CD4-positive, alpha-beta T cell treated with Interleukin-4 for 4 hours (primary cell): ENCODE measurements around the gene ASB16.

Experiments
- DNase-seq: peaks from one replicate; pipeline ENCODE4 v3.0.0-alpha.2; 2020

The ASB16 gene

DNA sequence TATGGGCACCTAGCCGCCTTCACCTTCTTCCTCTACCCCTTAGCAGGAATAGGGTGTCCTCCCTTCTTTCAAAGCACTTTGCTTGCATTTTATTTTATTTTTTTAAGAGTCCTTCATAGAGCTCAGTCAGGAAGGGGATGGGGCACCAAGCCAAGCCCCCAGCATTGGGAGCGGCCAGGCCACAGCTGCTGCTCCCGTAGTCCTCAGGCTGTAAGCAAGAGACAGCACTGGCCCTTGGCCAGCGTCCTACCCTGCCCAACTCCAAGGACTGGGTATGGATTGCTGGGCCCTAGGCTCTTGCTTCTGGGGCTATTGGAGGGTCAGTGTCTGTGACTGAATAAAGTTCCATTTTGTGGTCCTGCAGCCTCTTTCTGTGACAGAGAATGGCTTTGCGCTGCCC lies 20.9 kb downstream of the ASB16 start:
- no peak for DNase-seq

DNA sequence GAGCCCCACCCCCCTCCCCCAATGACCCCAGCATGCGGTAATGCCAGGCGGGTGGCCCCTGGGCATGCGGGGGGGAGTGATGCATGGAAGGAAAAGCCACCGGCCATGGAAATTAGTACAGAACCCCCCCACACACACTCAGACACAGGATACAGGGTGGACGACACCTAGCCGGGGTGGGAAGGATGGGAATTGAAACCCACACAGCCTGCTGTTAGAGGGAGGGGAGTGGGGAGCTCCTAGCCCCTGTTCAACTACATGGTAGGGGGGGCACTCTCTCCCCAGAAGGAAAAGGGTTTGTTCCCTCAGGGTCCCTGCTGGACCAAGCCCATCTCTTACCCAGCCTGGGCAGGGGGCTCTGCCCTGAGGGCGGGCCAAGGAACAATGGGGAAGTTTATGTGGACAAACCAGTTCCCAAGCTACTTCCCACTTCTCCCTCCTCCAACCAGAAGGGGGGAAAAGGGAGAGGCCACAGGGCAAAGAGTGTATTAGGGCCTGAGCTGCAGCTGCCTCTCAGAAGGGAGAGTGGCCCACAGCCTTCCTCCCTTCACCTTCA lies 21.5 kb downstream of the ASB16 start:
- no peak for DNase-seq

DNA sequence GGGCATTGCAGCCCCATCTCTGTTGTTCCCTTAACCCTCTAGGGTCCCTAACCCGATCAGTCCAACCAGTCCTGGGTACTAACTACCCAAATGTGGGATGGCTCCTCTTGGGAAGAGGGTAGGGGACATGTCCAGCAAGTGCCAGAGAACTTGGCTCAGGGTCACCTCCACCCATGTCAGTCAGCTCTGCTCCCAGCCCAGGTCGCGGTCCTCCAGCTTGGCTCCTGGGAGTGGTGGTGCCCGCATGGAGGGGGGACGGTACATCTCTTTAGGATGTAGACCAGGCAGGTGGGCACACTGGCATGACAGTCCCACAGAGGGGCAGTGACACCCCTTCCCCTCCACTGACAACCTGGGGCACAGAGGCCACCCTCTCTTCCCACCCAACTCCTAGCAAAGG lies 22.2 kb downstream of the ASB16 start:
- DNase-seq = no peak

DNA sequence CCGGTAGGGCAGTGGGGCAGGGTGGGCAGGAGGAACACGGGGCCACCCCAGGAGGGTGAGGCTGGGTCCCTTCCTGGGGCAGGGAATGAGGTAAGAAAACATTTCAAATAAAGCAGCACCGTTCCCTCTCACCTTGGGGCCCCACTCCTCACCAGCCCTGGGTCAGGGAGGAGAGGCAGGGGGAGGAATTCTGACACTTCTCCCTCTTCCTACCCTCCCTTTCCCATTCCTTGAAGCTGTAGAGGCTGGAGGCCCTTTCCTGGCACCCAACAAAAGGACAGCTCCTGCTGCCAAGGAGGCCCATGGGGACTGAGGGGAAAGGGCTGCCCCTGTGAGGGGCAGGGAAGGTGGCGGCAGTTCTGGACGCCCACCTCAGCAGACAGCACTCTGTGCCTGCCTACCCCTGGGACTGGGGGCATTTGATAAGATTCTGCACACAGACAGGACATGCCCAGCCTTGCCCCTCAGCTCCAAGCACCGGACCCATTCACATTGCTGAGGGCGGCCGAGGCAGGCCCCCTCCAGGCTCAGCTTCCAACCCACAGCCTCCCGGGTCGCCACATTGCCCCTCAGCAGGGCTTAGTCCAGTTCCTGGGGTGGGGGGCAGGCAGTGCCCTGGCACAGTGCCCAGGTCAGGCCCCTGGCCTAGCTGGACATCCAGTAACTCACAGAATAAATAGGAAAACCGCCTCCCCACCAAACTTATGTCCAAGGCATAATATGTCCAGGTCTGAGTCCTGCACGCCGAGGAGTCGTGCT lies 23.0 kb downstream of the ASB16 start:
- no peak for DNase-seq

DNA sequence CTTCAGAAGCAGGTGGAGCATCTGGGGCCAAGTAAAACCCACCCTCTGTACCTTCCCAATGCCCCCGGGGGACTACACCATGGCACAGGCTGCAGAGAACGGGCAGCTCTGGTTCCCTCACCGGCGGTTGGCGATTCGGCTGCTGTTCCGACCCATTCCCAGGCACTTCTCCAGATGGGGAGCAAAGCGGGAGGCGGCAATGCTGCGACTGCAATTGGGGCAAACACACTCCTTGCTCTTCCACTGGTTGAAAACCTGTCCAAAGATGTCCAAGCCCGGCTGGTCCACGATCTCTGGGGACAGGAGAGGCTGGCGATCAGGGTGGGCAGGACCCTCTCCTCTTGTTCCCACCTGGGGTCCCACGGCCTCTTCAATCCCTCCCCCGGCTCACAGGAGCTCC lies 26.6 kb downstream of the ASB16 start:
- DNase-seq = no peak

DNA sequence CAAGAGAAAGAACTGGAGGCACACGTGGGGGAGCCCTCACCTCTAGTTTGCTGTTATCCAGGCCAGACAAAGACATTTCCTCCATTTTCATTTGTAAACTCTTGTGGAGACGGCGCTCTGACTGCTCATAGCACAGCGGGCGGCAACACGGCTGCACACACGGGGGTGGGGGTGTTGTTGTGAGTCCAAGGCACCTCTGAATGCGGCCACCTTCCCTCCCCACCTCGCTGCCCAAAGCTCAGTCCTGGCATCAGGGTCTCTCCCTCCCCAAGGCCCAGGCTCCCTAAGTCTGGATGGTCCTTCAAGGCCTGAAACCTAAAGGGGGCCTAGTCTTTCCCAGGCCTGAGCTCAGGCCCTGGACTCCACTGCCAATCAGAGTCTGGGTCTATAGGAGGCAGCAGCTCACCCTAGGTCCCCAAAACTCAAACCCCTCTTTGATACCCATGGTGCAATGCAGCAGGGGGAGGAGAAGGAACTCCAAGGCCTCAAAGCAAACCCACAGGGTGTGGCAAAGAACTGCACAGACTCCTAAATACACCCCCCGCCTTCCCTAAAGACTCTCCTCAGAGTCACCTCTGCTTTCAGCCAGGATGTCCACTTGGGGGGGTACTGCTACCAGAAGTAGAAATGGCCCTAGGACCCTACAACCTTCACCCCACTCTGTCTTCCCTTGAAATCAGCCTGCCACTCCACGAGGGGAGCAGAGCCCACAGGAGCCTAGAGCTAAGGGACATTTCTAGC lies 27.6 kb downstream of the ASB16 start:
- peak; percentile 82 for DNase-seq

DNA sequence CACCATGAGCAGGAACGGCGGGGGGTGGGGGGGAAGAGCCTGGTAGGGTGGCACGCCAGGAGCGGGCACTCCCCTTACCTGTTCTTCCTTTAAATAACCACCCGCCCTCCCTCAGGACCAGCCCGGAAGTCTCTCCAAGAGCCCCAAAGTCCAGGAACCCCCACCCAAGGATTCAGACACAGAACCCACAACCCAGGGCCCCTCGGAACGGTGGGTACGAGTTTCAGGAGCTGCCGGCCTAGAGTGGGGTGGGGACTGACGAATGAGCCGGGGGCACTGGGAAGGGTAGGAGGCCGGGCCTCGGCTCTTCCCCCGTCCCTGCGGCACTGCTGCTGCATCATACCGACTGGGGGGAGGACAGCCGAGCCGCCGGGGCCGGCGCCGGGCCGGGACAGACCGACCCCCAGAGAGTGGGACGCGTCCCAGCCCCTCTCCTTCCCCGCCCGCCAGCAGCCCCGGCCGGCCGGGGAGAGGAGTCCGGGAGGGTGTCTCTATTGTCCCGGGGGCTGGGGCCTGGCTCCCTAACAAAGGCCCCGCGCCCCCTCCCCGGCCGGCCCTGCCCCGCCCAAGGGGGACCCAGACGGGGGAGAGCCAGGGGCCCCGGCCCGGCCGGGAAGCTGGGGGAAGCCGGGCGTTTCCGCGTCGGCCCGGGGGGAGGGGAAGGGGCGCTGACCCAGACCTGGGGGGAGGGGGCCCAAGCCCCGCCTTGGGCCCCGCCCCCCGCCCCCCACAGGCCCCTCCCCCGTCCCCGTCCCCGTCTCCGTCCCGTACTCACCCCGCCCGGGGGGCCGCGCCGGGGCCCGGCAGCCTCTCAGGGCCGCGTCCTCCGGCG lies 28.4 kb downstream of the ASB16 start:
- peak; percentile 44 for DNase-seq

DNA sequence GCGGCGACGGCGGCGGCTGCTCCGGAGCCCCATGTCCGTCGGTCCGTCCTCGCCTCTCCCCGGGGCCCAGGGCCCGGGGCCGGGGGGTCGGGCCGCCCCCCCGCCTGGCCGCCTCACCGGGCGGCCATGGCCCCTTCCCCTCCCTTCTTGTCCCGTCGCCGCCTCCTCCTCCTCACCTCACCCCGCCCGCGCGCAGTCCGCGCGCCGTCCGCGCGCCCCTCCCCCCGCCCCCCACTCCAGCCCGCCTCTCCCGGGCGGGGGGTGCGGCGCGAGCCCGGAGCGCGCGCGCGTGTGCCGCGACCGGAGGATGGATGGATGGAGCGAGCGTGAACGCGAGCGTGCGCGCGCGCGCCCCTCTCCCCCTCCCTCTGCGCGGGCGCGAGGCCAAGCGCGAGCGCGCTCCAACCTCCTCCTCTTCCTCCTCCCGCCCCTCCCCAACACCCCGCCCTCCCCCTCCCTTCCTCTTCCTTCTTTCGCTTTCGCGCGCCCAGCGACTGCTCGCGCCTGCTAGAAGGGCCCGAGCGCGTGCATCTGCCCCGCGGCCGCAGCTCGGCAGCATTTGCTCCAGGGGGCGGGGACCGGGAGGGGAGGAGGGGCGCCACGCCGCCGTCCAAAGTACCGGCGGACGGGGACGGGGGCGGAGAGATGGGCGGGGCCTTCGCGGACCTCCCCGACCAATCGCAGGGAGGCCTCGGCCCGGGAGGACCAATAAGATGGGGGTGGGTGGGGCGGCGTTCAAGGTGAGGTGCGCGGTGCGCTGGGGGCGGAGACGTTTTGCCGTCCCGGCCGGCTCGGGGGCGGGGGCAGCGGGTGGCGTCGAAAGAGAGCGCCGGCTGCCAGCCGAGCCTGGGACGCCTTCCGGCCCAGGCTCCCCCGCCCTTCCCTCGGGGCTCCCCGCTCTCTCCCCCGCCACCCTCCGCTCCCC lies 29.3 kb downstream of the ASB16 start, which contains the start of gene ATXN7L3:
TSS of gene ATXN7L3 (minus strand) at position 332 of the 925 bp plus-strand sequence. CDS start 1,814 bp downstream, outside the sequence.
- DNase-seq = peak; percentile 99

DNA sequence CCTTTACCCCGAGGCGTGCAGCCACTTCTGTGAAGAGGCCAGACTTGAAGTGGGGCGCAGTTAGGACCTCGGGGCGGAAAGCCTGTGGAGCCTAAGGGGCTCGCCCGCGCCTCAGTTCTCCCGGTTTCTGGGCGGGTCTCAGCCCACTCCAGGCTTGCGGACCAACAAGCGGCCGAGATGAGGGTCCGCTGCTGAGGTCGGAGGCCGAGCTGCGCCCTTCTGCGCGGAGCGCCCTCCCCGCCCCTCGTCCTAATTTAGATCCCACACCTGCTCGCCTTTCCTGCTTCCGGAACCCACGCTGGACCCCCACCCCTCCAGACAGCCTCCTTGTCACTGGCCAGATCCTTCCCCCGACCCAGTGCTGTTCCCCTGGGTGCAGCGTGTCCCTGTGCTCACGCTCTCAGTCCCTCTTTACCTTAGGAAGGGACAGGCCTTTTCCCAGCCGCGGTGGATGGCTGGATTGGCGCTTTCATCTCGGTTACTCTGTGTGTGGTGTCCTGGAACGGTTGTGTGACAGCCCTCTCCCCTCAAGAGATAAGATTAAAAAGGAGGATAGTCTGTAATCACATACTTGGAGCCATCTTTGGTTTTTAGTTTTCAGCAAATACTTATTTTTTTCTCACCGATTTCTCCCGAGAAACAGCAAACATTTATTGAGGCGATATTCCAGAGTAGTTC lies 30.1 kb downstream of the ASB16 start:
- DNase-seq = no peak

DNA sequence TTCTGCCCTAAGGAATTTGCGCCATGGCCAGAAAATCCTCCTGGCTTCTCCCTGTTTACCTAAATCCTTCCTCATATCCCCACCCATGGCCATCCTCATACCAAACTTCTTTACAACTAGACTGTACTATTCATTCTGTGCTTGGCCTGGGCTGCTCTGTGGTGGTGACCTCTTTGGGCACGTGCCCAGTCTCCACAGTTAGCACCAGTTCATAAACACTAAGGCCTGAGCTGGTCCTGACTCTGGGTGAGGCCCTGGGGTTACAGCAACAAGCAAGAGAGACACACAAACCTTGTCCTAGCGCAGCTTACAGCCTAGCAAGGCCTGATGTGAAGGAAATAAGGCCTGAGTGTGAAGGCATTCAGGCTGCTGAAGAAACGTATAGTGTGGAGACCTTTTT lies 32.3 kb downstream of the ASB16 start:
- no peak for DNase-seq

DNA sequence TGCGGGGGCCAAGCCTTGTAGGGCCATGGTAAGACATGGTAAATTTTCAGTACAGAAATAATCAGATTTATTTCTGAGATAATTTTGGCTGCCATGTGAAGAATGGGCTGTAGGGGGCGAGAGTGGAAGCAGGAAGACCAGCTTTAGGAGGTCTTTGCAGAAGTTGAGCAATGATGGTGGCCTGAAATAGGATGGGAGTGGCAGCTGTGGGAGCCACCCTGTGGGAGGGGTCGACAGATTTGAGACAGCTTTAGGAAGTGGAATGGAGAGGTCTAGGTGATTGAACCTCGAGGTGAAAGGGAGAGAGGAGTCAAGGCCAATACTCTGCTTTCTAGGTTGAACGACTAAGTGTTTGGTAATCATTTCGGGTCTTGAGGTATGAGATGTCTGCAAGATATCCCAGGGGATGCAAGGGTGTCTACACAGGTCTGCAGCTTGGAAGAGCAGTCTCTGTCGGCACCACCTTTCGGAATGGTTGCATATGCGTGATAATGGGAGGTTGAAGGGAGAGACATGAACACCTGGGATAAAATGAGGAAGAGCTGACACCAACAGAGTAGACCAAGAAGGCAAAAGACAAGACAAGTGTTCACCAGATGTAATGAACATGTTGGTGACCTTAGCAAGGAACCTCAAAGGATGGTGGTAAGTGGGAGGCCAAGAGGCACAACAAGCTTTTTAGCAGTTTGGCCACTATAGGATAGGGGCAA lies 33.4 kb downstream of the ASB16 start:
- DNase-seq = peak; percentile 60

DNA sequence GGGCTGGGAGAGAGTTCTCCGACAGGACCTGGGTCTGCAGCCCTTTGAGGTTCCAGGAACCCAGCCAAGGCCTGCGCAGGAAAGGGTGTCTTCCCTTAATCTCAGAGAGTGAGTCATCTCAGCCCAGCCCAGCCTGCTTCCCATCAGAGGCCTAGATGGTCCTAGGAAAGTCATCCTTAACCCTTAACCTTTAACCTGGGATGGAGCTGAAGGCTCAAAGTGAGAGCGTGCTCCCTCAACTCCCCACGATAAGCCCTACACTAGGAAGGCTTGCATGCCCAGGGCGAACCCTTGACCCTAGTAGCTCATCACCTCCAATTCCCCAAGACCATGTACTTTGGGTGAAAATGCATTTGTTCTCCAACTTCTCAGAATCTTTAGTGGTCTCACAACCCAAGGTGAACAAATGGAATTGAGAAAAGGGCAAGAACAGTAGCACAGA lies 34.0 kb downstream of the ASB16 start:
- no peak for DNase-seq

DNA sequence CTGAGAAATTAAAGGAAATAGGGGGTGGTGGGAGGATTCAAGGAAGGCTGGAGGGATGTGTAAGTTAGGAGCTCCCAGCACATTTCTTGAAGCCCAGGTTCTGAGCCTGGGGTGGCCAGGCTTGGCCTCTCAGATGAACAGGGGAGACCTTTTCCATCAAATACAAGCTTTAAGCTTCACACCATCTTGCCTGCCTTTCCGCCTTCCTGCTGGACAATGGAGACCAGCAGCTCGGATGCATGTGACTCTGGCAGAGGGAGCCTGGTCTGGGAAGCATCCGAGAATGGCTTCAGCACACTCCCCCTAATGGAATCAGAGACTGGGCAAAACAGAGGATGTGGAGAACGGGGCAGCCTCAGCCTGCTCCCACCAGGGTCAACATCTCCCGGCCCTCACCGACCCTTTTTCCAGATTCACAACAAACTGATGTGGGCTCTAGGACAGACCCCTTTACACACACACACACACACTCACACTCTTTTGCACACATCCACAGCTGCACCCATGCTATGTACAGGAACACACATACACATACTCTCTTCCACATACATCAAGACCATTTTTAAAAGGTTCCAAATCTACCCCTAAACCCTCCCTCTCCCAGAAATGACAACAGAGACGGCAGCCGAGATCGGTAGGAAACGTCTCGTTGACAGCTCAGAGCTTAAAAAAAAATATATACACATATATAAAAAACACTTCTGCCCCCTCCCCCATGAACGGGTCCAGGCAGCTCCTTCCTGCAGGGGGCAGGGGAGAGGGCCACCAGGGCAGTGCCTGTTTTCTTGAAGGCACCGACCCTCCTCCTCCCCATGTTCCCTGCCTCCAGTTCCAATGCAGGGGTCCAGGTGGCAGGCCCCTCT lies 35.7 kb downstream of the ASB16 start:
- DNase-seq = no peak

DNA sequence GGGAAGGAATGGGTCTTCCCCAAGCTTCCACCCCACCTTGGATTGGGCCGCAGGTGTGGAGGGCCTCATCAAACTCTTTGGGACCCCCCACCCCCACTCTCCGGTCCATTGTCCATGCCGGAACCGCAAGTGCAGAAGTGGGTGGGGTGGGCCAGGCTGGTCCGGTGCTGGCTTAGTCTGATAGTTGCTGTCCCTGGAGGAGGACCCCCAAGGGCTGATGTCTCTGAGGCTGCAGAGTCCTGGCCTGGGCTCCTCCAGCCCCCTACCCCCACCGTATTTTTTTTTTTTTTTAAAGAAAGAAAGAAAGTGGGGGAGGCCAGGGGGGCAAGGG lies 36.3 kb downstream of the ASB16 start:
- DNase-seq = no peak

DNA sequence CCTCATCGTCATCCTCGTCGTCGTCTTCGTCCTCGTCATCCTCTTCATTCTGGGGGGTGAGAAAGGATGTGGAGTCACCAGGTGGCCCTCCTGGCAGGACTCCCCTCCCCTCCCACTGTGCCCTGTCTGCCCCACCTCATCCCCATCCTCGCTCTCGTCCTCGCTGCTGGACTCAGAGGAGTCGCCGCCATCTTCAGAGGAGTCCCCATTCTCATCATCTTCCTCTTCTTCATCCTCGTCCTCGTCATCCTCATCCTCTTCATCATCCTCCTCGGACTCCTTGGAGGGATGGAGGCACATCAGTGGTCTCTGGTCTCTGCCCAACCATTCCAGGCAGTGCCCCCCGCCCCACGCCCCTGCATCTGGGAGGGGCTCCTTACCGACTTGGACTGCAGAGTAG lies 36.8 kb downstream of the ASB16 start:
- no peak for DNase-seq

DNA sequence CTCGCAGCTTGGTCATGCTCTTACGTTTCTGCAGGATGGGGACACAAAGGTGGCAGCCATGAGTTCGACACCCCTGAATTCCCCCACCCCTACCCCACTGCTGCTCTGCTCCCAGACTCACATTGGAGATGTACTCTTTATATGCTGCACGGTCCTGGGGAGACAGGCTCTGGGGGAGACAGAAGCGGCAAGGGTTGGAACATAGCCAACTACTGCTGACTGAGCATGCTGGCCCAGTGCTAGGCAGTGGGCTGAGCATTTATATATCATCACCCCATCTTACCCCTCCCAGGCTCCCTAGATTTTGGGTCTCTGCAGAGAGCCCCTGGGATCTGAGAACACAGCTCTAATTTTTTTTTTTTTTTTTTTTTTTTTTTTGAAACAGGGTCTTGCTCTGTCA lies 37.2 kb downstream of the ASB16 start:
- DNase-seq = no peak

DNA sequence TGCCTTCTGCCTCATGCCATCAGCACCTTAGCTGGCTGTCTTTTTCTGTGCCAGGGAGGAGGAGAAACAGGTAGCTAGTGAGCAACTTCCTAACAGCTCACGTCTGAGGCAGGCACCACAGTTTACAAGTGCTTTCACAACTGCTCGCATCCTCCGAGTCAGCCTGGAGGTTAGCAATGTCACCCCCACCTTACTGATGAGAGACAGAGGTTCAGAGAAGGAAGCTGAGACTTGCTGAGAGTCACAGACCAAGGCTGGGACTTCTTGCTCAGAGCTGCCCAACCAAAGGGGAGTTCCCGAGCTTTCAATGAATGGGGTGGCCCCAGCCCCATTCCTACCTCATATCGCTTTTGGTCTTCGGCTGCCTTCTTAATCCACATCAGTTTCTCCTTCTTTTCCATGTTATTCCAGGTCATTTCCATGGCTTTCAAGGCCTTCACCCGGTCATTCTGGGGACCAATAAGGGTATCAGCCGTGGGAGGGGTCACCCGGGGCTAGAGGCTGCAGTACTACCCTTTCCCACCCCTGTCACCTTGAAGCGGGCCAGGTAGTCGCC lies 39.4 kb downstream of the ASB16 start:
- no peak for DNase-seq

DNA sequence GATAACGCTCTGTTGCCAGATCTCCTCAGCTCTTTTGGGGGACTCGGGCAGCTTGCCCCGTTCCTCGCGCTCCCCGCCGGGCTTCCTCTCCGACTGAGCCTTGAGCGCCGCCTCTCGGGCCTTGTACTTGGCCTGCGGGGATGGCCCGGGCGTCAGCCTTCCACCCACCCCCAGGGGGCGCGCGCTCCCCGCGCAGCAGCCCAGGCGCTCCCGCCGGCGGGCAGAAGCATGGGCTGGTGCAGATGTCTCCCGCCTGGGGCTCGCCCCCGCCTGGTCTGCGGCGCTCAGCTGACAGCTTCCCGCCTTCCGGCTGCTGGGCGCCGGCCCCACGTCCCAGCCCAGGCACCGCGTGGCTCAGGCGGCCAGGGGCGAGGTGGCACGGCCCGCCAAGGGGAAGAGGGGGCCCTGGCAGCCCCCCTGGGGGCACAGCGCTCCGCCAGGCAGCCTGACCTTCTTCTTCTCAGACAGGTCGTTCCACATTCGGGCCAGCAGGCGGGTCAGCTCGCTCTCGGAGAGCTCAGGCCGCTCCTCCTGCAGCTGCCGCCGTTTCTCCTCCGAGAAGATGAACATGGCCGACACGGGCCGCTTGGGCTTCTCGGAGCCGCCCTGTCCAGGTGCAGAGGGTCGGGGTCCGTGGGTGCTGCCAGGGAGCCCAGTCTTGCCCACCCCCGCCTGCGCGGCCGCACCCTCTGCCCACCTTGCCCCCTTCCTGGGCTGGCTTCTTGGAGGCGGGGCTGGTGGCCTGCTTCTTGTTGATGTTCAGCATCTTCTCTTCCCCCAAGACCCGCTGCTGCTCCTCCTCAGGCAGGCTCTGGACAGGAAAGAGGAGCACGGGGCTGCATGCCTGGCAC lies 40.1 kb downstream of the ASB16 start:
- peak; percentile 88 for DNase-seq
